Islet precursor cell (in vitro differentiated cells): Measurements from ENCODE around the gene BCL2.
A peak's percentile ranks its signal among the peaks of the same experiment; 100 is the strongest.
"Not testable (repeated sequence)": the region's sequence is repeated elsewhere in the genome, so short reads cannot be mapped to it uniquely, and the experiment has no call there.

Experiments used
- DNase-seq: peaks from one replicate; pipeline ENCODE4 v3.0.0-alpha.2; 2018

Gene BCL2

DNA sequence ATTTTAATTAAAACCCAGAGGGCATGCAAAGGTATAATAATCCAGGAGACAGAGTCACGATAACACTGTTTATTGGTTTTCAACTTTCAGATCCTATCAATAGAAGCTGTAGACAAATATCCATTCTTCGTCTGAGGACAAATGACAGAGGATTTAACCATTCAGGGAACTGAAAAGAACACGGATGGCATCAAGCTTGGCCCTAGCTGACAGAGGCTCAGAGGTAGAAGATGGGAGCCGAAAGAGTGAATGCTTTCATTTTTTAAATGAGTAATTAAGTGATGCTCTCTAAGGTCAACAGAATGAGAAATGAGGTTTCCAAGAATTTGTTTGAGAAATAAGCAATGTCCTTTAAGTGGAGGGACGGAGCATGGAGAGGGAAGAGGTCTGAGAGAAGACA is 62.1 kb downstream of the BCL2 start:
- DNase-seq = no peak

DNA sequence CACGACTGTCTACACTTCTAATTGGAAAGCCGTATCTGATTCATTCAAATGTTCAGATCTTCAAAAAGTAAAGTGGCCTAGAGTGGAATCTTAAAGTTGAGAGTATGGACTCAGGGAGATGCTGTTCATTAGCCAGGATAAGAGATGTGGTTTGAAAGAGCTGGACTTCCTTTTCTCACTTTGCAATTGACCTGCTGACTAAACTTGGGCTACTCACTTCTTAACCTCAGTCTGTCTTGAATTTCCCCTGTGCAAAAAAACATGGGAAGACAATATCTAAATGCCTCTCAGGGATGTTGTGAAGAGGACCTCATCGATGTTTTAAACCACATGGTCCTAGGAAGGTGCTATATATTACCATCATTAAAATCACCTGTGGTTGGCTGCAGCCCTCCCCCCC is 64.1 kb downstream of the BCL2 start:
- no peak for DNase-seq

DNA sequence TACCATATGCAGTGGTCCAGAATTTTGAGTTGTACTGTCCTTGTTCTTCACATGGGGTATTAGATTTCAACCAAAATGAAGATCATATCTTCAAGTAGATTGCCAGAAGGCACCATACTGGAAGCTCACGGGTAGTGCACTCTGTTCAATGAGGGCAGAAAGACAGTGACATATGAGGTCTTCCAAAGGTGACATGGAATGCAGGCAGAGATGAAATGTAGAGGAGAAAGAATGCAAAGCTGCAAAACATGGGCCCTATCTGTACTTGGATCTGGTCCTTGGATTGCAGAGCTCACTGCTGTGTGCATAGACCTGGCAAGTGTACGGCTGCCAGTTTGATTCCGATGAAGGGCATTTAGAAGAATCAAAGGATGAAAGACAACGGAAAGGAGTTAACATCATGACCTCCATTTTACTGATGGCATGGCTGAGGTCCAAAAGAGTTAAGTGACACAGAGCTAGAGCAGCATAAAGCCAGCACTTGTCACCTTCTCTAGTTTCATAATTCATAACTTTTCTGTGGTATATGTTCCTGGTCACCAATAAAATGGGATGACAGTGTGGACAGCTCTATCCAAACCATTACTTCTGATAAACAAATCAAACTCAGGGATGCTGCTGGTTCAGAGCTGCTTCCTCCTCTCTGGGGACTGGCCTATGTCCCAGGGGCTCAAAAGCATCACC is 64.7 kb downstream of the BCL2 start:
- no peak for DNase-seq

DNA sequence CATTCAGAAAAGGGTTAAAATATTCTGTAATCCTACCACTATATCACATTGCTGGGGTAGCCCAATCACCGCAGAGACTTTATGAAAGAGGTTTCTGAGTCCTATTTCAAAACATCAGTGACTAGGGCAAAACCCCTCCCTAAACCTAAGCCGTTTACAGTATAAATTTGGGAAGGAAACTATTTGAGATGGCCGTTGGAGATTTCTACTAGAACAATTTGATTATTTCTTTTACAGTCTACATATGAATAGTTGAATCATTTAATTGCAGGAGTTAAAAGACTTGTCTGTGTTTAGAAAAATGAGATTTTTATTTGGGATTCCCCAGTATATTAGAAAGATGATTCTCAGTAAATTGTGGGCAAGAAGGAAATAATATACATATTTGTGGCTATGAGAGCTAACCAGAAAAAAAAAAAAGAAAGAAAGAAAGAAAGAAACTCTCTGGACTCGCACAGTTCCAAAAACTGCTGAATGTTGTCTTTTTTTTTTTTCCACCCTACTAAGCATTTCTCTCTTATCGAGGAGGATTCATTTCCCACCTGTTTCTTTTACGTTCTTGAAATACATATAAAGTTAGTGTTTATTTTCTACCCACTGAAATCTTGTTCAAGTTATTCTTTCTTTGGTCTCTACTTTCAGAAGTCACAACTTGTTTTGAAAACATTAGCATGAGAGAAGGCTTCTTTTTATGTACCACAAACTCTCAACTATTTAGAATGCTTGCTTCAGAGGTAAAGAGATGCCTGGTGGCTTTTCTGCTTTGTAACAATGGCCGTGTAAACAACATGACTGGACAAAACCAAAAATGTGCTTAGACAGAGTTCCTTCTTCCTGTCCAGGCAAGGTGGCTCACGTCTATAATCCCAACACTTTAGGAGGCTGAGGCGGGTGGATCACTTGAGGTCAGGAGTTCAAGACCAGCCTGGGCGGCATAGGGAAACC is 65.9 kb downstream of the BCL2 start:
- no peak for DNase-seq

DNA sequence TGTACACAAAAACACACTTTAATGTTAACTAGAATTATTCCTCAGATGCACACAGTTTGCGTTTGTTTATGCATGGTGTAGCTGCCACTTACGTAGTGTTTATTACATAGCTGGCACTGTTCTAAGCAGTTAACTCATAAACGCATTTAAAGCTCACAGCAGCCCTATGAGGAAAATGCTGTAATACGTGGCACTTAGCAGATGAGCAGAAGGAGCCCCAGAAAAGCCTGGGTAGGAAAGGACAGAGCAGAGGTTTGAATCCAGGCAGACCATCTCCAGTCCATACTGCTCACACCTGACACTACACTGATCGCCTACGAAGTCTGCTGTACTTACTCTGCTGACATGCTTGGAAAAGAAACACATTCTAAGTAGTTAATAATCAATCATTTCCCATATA is 66.6 kb downstream of the BCL2 start:
- no peak for DNase-seq

DNA sequence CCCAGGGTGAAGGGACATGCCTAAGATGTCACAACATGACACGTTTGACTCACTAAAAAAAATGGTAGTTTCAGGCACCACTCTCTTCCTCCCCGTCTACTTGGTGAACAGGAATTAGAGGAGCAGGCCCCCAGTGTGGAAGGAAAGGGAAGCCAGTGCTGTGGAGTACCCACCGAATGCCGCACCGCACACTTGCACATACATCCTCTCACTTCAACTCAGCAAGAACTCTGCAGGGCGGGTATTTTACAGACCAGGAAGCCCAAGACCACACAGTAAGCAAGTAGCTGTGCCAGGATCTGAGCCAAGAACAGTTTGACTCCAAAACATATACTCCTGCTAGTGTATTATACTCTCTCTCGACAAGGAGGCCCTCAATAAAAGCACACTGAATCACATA is 69.8 kb downstream of the BCL2 start:
- DNase-seq = no peak

DNA sequence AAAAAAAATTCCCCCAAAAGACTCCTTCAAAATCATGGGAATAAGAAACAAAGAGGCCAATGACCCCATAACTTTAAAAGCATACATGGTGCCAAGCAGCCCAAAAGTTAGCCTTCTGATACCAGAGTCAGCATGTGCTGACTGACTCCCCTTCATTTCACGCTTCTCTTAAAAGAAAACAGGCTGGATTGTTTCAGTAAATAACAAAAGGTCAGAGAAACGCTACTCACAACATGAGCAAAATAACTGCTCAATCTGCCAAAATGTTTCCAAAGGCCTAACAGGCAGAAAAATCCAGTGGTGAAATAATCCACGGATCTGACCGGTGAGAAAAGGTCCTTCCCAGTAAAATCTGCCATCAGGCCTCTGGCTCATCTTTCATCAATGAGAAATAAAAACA is 71.6 kb downstream of the BCL2 start:
- no peak for DNase-seq

DNA sequence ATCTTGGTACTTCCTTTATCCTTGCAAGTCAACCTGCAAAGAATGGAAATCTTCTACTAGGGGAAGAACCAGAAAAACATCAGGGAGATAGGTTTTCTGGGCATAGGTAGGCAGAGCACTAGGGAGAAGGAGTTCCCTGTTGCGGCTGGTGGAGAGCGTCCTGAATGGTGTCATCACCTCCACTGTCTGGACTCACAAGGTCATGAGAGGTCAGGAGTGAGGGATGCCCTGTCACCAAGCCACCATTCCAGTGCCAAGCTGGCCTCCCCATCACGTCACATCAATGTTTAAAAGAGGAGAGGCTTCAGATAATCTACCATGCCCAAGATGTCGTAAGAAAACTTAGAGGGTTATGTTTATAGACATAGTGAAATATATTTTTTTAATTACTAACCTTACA is 72.1 kb downstream of the BCL2 start:
- DNase-seq = no peak

DNA sequence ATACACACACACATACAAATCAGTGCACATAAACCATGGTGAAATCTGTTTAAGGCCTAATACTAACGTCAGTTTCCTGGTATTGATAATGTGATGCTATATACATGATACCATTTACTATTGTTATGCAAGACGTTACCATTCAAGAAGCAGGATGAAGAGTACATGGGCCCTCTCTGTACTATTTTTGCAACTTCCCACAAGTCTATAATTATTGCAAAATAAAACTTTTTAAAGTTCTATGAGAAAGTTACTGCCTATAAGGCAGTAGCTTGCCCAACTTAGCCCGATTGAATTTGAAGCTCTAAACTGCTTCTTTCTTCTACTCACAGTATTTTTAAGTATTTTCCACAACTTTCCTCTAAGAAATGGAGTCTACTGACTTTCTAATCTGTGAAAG is 74.0 kb downstream of the BCL2 start:
- DNase-seq = no peak

DNA sequence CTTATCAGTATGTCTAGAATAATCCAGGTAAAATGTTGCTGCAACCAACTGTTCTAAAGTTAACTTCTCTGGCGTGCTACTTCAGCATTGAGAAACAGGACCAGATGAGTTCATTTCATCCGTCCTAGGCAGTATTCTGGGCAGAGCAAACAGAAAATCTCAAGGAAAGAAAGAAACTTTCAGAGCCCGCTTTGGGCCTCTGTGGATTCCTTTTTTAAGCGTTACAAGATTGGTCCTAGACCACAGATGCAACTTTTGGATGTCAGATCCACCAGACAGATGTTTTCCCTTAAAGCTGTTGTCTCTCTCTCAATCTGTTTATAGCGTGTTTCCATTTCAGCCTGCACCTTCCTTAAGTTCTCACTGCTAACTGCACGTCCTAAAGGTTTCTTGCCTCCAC is 75.0 kb downstream of the BCL2 start:
- DNase-seq = no peak

DNA sequence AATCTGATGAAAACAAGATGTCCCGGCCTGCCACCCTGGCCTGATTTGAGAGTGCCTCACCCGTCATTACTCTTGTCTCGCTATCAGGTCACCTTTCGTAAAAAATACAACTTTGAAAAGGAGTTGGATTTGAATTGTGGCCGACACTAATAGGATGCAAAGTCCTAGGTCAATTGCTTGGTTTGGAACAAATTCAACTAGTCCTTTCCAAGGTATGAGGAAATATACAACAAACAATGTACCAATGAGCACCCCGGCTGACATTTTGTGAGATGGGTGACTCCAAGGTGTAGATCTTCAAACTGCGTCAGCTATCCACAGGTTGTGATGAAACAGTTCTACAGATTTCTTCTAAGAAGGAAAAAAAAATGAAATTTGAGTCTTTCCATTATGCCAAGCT is 77.8 kb downstream of the BCL2 start:
- no peak for DNase-seq

DNA sequence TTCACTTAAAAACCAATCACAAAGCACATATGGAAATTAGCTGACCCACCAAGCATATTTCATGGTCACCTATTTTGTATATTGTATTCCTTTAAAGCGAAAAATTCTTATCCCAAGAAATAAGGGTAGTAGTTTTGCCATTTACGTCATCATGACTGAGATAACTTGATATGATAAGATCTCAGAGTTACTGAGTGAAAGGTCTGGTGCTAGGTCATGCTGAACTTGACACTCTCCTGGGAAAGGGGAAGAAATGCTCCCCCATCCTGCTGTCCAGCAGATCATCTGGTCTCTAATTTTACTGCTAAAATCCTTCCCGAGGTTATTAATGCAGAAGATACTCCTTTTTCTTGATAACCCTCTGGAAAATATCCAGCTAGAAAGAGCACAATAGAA is 78.3 kb downstream of the BCL2 start:
- DNase-seq = no peak

DNA sequence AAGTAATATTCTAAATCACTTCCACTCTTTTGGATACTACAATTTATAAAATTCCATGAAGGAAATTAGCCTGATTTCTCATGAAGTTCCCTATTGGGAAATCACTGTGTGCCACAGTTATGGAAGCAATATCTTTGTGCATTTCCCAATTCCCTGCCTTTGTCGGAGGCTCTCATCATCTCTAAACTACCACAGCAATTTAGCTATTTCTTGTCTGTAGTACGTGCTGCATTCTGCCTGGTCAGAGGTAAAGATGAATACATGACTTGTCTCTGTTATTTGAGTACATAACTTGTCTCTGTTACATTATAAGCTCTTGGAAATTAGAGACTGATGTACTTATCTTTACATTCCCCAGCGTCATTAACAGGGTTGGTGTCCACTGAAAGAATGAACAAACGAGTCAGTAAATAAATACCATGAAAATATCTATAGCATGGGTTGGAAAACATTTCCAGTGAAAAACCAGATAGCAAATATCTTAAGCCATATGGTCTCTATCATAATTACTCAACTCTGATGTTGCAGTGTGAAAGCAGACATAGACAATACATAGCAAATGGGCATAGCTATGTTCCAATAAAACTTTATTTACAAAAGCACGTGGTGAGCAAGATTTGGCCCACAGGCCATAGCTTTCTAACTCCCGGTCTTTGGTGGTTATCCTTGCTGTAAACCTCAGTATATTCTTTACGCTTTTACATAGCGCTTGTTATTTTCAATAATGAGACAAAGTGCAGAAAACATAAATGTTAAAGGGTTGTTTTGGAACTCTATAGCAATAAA is 78.8 kb downstream of the BCL2 start:
- no peak for DNase-seq

DNA sequence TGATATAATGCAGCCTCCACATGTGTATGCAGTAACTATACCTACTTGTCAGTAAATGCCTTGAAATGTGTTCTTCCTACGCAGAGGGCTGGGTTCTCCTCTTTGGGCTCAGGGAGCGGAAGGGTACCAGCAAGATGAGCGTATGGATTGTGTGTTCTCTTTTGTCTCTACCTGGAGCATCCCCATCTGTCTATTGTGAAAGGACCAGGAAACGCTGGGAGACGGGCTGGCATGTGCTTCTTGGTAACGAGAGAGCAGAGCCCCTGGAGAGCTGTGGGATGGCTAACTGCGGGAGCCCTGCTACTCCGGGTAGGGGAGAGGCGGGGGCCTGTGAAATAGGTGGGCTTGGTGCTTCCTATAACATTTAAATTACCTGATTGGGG is 80.9 kb downstream of the BCL2 start:
- peak; percentile 58 for DNase-seq

DNA sequence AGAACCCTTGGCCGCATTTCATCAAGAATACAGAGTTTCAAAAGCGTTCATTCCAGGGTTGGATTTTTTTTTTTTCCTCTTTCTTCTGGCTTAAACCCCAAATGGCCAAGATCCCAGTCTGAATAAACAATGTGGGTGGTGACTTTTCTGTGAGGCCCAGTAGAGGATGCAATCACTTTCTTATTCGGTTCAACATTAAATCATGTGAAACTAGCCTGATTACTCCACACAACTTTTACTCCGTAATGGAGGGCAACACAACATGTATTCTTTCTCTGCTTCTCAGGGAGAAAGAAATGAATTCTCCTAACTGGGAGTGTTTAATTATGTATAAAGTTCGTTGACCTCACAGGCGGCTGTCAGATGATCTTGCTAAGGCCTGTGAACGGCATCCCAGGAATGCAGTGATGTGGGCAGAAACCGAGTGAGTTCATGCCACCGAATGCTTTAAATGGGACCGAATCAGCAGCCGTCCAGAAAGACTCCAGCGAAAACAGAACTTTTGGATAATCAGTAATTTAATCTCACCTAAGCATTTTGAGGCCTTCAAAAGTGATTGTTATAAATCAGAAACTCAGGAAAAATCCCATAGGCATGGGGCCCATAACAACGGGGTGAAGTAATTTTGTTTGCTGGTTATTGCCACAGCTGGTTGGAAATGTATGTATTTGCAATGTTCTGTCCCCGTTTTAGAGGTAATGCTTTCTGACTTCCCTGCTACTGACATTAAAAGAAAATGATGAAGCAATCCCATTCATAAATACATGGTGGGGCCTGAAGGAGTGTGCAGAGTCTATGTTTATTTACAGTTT is 81.5 kb downstream of the BCL2 start:
- DNase-seq = peak; percentile 88

DNA sequence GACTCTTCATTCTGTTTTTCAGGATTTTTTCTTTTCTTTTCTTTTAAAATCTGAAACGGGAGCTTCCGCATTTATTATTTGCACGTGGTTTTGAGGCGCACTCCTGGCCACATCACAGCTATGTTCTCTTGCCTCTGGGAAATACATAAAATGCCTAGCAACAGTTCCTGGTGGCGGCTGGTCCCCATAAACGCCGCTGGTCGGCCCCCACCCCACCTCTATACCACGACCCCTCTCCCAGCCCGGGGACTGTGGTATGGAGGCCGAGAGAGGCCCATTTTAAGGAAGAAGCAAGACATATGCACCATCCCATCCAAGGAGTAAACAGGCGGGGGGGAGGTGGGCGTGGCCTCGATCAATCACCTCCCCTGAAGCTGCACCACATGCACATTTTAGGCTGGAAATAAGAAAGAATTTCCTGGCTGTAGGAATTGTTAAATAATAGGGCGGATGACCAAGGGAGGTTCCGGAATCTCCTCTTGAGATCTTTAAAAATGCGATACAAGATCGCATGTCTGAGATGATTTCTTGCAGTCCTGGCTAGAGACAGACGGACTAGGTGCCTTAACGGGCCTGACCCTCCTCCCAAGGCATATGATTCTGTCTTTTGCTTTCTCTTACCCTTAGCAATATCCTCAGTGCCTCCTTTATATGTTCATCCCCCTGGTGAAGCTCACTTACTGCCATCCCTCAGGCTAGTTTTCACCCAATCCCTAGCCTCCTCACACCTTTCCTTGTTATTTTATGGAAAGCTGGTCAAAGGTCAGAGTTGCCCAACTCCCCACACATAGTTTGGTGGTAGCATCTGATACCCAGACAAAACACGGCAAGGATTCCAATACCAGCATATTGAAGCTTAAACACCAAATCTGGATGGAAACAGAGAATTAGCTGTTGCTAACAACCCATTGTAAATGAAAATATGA is 82.4 kb downstream of the BCL2 start:
- DNase-seq = no peak

DNA sequence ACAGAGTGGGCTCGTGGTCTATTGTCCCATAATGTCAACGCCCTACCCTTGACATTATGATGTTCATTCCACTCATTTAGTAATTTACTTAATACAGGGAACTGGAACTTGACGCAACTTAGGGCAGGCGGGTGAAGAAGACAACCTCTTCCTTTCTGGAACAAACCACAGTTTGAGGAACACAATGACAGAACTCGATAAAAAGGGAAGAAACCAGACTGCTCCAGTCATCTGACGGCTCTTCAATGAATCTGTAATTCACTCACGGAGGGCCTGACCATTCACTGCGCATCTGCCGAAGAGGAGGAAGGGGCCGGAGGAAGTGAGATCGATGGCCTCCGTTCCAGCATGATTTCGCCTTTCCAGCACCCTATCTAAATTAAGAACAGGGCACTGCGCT is 83.2 kb downstream of the BCL2 start:
- no peak for DNase-seq

DNA sequence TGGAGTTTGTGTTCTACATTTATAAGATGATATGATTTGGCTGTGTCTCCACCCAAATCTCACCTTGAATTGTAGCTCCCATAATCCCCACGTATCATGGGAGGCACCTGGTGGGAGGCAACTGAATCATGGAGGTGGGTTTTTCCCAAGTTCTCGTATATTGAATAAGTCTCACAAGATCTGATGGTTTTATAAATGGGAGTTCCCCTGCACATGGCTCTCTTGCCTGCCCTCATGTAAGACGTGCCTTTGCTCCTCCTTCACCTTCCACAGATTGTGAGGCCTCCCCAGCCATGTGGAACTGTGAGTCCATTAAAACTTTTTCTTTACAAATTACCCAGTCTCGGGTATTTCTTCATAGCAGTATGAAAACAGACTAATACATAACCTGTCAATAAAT is 83.6 kb downstream of the BCL2 start:
- DNase-seq = not testable (repeated sequence)

DNA sequence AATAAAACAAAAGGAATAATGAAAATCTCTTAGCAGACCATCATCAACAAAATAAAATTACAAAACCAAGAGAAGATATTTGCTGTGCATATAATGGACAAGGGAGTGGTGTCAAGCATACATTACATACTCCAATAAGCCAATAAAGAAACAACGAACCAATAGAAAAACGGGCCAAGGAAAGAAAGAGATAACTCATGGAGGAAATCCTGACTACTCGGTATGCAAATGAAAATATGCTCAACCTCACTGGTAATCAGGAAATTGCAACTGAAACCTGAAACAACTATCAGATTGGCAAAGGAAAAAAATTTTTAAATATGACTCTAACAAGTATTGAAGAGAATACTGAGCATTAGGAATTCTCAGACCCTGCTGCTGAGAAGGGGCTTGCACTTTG is 84.7 kb downstream of the BCL2 start:
- DNase-seq = no peak

DNA sequence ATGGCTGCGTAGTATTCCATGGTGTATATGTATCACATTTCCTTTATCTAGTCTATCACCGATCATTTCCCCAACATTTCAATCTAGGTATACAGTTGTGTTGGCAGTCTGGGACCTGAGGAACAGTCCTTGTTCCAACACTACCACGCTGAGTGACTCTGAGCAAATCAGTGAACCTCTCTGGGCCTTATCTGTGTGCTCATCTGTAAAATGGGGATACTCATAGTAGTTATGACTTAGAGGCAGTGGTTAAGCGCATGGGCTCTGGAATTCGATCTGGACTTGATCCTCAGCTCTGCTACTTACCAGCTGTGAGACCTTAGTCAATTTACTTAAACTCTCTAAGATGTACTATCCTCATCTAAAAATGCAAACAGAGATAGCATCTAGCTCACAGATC is 85.1 kb downstream of the BCL2 start:
- no peak for DNase-seq

DNA sequence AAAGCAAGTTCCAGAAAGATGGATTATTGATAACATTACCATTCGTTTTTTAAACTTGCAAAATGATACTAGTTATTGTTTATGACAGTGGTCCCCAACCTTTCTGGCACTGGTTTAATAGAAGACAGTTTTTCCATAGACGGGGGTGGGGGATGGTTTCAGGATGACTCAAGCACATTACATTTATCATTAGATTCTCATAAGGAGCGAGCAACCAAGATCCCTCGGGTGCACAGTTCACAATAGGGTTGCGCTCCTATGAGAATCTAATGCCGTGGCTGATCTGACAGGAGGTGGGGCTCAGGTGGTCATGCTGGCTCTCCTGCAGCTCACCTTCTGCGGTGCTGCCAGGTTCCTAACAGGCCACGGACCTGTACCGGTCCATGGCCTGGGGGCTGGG is 86.2 kb downstream of the BCL2 start:
- no peak for DNase-seq

DNA sequence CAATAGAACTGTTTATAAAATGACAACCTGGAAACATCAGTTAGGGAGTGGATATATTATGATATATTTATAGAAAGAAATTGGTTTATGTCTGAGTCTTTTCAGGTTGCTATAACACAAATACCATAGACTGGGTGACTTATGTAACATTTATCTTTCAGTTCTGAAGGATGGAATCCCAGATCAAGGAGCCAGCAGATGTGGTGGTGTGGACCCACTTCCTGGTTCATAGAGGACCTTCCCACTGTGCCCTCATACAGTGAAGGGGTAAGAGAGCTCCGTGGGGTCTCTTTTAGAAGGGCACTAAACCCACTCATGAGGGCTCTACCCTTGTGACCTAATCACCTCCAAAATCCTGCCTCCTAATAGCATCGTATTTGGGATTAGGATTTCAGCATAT is 86.7 kb downstream of the BCL2 start:
- DNase-seq = no peak
